GM23338 (cell line): Measurements from ENCODE around the gene NEK6.

ENCODE experiments used
- CREB1 ChIP-seq: fragments of 250-450 bp; sonication (Bioruptor Pico); IDR thresholded peaks from 2 replicates; pipeline ENCODE4 v1.5.0; 2020; ENCODE audit warnings: low read depth, mild to moderate bottlenecking, moderate library complexity
- CTCF ChIP-seq, 2 experiments: fragments of 200-600 bp in 1 of 2; sonication (generic) in 1 of 2; conservative IDR thresholded peaks; 2 replicates each; pipeline versions ENCODE4 v1.5.1 to v1.6.1; 2016 to 2017; ENCODE audit warnings: antibody characterized with exemption in 2 of 2, low read depth in 2 of 2, mild to moderate bottlenecking in 2 of 2, moderate library complexity in 1 of 2
- ETS1 ChIP-seq: IDR thresholded peaks from 2 replicates; pipeline ENCODE4 v1.6.1; 2016; ENCODE audit warnings: antibody characterized with exemption
- EZH2 ChIP-seq: fragments of 200-600 bp; sonication (generic); IDR thresholded peaks from one replicate; pipeline ENCODE4 v1.8.0; 2017; ENCODE audit warnings: antibody characterized with exemption, mild to moderate bottlenecking, low read depth; ENCODE audit not compliant: unreplicated experiment
- EZH2phosphoT487 ChIP-seq: fragments of 200-600 bp; sonication (generic); IDR thresholded peaks from one replicate; pipeline ENCODE4 v1.8.1; 2018; ENCODE audit warnings: antibody characterized with exemption; ENCODE audit not compliant: unreplicated experiment
- JUNB ChIP-seq: IDR thresholded peaks from one replicate; pipeline ENCODE4 v1.6.1; 2016; ENCODE audit warnings: antibody characterized with exemption; ENCODE audit not compliant: unreplicated experiment
- POLR2AphosphoS5 ChIP-seq: IDR thresholded peaks from 2 replicates; pipeline ENCODE4 v1.6.1; 2016; ENCODE audit warnings: antibody characterized with exemption, low read depth
- REST ChIP-seq: IDR thresholded peaks from one replicate; pipeline ENCODE4 v1.6.1; 2018; ENCODE audit warnings: antibody characterized with exemption; ENCODE audit not compliant: unreplicated experiment

GRCh38 chr9:124262649-124262972 lies 4.9 kb downstream of the NEK6 start:
- TF ChIP-seq EZH2phosphoT487 (no peak), EZH2 (no peak), CTCF (conservative IDR thresholded peaks at IDR 0.05; ENCODE audit: low read depth in 2 of 2) (no peak), POLR2AphosphoS5 (no peak), CREB1 (CRISPR knock-in tag) (0 out of 2 replicates have a peak, but pooled peaks have one; percentile 7), REST (no peak), JUNB (no peak), ETS1 (no peak)
